Heart right ventricle (tissue), 16 donors: ENCODE data around the gene CTDP1. TPM values are rescaled to one million over a fixed set of nuclear protein-coding genes. Genes with fewer than 3 reads are reported as not detected.

Experiments
- ATAC-seq, 8 donors: fragments of 200-7000 bp; cut with Tn5 transposase; one replicate each; pipeline ENCODE4 v1.9.1; 2020; ENCODE audit warnings: mild to moderate bottlenecking in 8 of 8, moderate library complexity in 8 of 8, moderate number of reproducible peaks in 1 of 8
- DNase-seq, 2 donors: peaks; one replicate each; pipeline ENCODE4 v3.0.0-alpha.2; 2020
- H3K27ac ChIP-seq, 10 donors: fragments of 200-600 bp; sonication (generic) in 2 of 10; one replicate each; pipeline versions ENCODE4 v1.5.0 to v1.8.0; 2020 to 2022; ENCODE audit warnings: mild to moderate bottlenecking in 3 of 10
- H3K27me3 ChIP-seq, 7 donors: fragments of 200-600 bp; one replicate each; pipeline ENCODE4 v1.8.0; 2021 to 2022; ENCODE audit warnings: mild to moderate bottlenecking in 2 of 7
- H3K36me3 ChIP-seq, 9 donors: fragments of 200-600 bp; sonication (generic) in 1 of 9; one replicate each; pipeline versions ENCODE4 v1.5.0 to v1.8.0; 2020 to 2022; ENCODE audit warnings: mild to moderate bottlenecking in 2 of 9
- H3K4me1 ChIP-seq, 9 donors: fragments of 200-600 bp; sonication (generic) in 1 of 9; one replicate each; pipeline versions ENCODE4 v1.5.0 to v1.8.0; 2020 to 2022; ENCODE audit warnings: mild to moderate bottlenecking in 4 of 9
- H3K4me3 ChIP-seq, 10 donors: fragments of 200-600 bp; sonication (generic) in 2 of 10; one replicate each; pipeline versions ENCODE4 v1.5.0 to v1.8.0; 2020 to 2022; ENCODE audit warnings: mild to moderate bottlenecking in 7 of 10, moderate library complexity in 2 of 10
- H3K9me3 ChIP-seq, 11 donors: fragments of 200-600 bp in 10 of 11; sonication (generic) in 2 of 11; one replicate each; pipeline versions ENCODE4 v1.5.0 to v1.8.0; 2013 to 2022; ENCODE audit warnings: mild to moderate bottlenecking in 2 of 11, control low read depth in 1 of 11, moderate library complexity in 1 of 11
- whole genome bisulfite sequencing, 2 donors: extraction: QIAGEN DNeasy Blood & Tissue Kit; methylation state at CpG; one replicate each; pipeline ENCODE4 v1.1.7; 2013; ENCODE audit warnings: inconsistent platforms in 1 of 2; 5-methylcytosine and 5-hydroxymethylcytosine counted together
- intact Hi-C, 10 donors: fragments of 100-400 bp; cut with DNase I; formaldehyde crosslinking; loops; one replicate each; pipeline versions ENCODE4 v1.11.1 to v1.14.2; 2022
- polyA plus RNA-seq, 2 donors: library from polyadenylated mRNA; stranded (reverse); fragments of 200-250 nt; gene quantifications; one replicate each; pipeline ENCODE4 v1.2.3, GENCODE V29; 2013
- total RNA-seq, 10 donors: library from RNA; stranded (reverse); fragmentation: NEBNext Ultra II Directional in 3 of 10; extraction: Animal tissue kit (Norgen Biotek cat#: 25700) in 3 of 10; gene quantifications; one replicate each; pipeline versions ENCODE4 v1.2.1 to v1.2.4, GENCODE V29; 2021 to 2023
- TF ChIP-seq, protein P1 (sequence below), 9 donors: fragments of 200-600 bp; sonication (generic) in 2 of 9; IDR thresholded peaks; one replicate each; pipeline versions ENCODE4 v1.5.0 to v1.8.0; 2021 to 2022; ENCODE audit warnings: antibody characterized with exemption in 9 of 9, mild to moderate bottlenecking in 5 of 9, moderate library complexity in 1 of 9
- donor health status: Arrhythmogenic right ventricular cardiomyopathy.
- donor health status: ischemic (EF 13 %, LVEDD 7.1; RV severe dilation, severe dysfunction).
- donor health status: healthy with polysubstance abuse.
- donor health status: DM: no; HTN: yes; CAD: no.
- donor health status: DM: no; HTN: no; CAD: no.
- donor health status: ischemic (EF 25% LVEDD 6.9; RV normal size, moderate dysfunction).
- donor health status: ischemic (EF 25% LVEDD 5.7; RV mildly dilated, moderate dysfunction).
- donor health status: healthy.
- donor health status: DM: yes; HTN: yes; CAD: no.
- donor health status: Ischemic cardiomyopathy.
- donor health status: ischemic (EF 35%, LVEDD 5.7; RV mildly dilated, moderate dysfunction).
- donor health status: nonischemic (EF 11% LVEDD 7.7; RV severe dilation, severe dysfunction).
- donor health status: DM: yes; HTN: yes; CAD: no.
- donor health status: PGD.
- donor health status: ischemic (EF 29% LVEDD 5.4; RV normal size, mild dysfunction).
- donor health status: nonischemic (EF 23%, LVEDD 6.1; RV moderate dilation, normal function).

Gene CTDP1
- total and polyA plus RNA-seq, 12 donors = 6.8 to 12.5 (median 9.3) TPM

DNA sequence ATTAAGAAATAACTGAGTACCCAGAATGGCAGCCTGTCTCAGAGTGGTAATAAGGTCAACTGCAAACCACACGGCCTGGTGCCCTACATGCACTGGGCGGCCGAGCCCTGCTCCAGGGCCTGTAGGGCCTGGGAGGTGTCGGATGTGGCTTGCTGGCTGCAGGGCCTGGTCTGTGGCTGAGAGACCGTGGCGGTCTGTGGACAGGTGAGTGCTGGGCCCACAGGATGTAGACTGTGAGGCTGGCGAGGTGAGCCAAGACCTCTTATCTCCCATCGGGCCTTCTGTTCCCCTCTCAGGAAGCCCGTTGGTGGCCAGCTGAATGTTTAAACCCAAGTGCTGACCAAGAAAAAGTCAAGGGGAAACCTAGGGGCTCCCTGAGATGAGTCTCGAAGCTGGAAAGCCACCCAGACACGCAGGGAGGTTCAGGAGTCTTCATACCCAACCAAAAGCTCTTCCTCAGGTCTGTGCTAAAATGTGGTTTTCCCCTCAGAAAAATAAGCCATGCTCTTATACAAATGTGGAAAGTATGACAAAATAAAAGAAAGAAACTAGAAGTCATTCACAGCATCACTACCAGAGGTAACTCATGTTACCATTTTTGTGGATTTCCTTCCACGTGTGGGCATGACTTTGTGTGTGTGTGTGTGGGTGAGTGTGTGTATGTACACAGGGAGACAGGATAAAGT is 47.7 kb upstream of the CTDP1 start:
- no peaks in the 10 kb centered on the region for H3K36me3 ChIP-seq
- no peaks in the 10 kb centered on the region for H3K9me3 ChIP-seq
- WGBS, 2 donors = 84 to 88% methylated on average over 12 of the region's 12 CpGs
- intact Hi-C loops = no loop called here
- ATAC-seq (no peak), DNase-seq (peak in 1 of 2 donors; percentile 2)
- TF ChIP-seq, protein P1, sequence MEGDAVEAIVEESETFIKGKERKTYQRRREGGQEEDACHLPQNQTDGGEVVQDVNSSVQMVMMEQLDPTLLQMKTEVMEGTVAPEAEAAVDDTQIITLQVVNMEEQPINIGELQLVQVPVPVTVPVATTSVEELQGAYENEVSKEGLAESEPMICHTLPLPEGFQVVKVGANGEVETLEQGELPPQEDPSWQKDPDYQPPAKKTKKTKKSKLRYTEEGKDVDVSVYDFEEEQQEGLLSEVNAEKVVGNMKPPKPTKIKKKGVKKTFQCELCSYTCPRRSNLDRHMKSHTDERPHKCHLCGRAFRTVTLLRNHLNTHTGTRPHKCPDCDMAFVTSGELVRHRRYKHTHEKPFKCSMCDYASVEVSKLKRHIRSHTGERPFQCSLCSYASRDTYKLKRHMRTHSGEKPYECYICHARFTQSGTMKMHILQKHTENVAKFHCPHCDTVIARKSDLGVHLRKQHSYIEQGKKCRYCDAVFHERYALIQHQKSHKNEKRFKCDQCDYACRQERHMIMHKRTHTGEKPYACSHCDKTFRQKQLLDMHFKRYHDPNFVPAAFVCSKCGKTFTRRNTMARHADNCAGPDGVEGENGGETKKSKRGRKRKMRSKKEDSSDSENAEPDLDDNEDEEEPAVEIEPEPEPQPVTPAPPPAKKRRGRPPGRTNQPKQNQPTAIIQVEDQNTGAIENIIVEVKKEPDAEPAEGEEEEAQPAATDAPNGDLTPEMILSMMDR (IDR thresholded peaks at IDR 0.05) = no peak
- no peak overlapping the region for H3K4me3 ChIP-seq
- no peak overlapping the region for H3K27ac ChIP-seq
- no peaks in the 10 kb centered on the region for H3K4me1 ChIP-seq
- peaks cover 0 to 21% (median 9%) of the 10 kb centered on the region in 7 donors for H3K27me3 ChIP-seq

DNA sequence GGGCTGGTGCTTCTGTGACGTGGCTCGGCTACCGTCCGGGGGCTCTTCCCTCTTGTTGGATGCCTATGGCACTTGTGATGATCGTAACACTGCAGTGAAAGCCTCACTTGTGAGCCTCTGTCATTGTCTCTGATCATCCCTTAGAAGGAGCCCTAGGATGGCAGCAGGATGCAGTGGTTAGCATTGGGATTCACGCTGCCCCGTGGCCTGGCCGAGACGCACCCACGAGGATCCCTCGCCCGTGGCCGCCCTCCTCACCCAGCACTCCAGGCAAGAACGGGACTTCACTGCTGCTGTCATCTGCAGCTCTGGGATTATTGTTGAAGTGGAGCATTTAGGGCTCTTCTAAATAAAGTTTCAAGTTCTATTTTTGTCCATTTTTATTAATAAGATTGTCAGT is 46.8 kb upstream of the CTDP1 start:
- 93% methylated on average over 14 of the region's 14 CpGs for WGBS, 2 donors
- H3K27me3 ChIP-seq = peaks cover 3 to 22% (median 14%) of the 10 kb centered on the region in 7 donors

DNA sequence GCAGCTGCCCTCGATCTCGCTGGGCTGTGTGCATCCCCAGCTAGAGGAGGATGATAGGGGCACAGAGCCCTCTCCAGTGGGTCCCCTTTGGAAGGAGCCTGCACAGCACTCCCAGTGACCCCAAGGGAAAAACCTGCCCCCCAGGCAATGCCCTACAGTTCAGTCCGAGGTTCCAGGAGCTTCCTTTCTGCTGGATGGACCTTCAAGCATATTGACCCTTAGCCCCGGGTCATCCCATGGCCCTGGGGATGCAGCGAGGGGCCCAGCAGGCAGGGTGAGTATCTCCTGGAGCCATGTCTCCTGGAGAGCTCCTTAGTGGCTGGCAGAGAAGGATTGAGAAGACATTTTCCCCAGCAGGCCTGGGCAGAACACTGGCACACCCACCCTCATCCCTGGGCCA is 45.4 kb upstream of the CTDP1 start:
- intact Hi-C loops = no loop called here
- TF ChIP-seq, protein P1 (IDR thresholded peaks at IDR 0.05) = no peak

More for the DNA sequence above, 46.8 kb upstream of the CTDP1 start:
- Histone ChIP-seq H3K27ac (no peak overlapping the region), H3K9me3 (no peaks in the 10 kb centered on the region), H3K36me3 (no peaks in the 10 kb centered on the region), H3K4me1 (no peaks in the 10 kb centered on the region), H3K4me3 (no peak overlapping the region)
- no peak for ATAC-seq
- TF ChIP-seq, protein P1 (IDR thresholded peaks at IDR 0.05) = no peak
- intact Hi-C loops = no loop called here
- peak in 1 of 2 donors; percentile 1 for DNase-seq

DNA sequence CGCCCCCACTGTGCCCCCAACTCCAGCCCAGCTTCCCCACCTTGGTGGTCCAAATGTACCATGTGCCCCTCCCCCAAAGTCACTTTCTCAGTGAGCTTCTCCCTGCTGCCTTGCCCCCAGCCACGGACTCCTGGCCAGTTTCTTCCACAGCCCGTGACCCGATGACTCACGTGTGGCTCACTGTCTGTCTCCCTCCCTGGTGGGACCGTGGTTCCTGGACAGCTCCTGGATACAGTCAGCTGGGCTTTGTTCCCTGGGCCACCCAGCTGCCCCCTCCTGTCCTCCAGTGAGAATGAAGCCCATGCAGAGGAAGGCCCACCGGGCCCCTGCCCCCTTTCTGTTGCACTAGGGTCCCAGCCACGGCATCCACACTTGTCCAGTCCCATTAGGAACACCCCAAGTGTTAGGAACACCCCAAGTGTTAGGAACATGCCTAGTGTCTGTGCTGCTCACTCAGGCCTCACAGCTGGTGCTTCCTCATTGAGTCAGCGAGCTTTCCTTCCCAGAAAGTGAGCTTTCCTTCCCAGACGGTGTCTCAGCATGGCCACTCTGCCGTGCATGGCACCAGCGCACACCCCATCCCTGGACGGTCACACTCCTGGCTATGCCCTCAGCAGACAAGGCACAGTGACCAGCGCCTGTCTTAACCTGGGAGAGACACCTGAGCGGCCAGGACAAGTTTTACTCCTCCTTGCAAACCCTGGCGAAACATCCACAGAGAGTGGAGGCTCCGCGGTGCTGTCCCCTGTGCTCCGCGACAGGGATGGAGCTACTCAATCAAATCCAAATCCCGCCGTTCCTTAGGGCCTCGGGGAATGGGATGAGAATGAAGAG is 44.8 kb upstream of the CTDP1 start:
- Histone ChIP-seq H3K9me3 (no peaks in the 10 kb centered on the region), H3K36me3 (no peaks in the 10 kb centered on the region), H3K4me1 (no peaks in the 10 kb centered on the region), H3K4me3 (no peak overlapping the region), H3K27ac (no peak overlapping the region), H3K27me3 (peaks cover 8 to 28% (median 25%) of the 10 kb centered on the region in 7 donors)
- WGBS, 2 donors = 87 to 89% methylated on average over 23 of the region's 23 CpGs
- ATAC-seq (no peak), DNase-seq (no peak)
- intact Hi-C loops = no loop called here
- TF ChIP-seq, protein P1 (IDR thresholded peaks at IDR 0.05) = no peak

More for the DNA sequence above, 45.4 kb upstream of the CTDP1 start:
- Histone ChIP-seq H3K36me3 (no peaks in the 10 kb centered on the region), H3K27ac (no peak overlapping the region), H3K4me3 (no peak overlapping the region), H3K9me3 (no peaks in the 10 kb centered on the region), H3K4me1 (no peaks in the 10 kb centered on the region), H3K27me3 (peaks cover 8 to 25% (median 24%) of the 10 kb centered on the region in 7 donors)
- 96% methylated on average over 5 of the region's 5 CpGs for WGBS, 2 donors
- DNase-seq = no peak
- ATAC-seq = no peak
